ENCODE data around the gene PKIB.

GRCh38 chr6:122565708-122566107 lies 44.5 kb upstream of the PKIB start:
- TF ChIP-seq CTCF (IDR thresholded peaks at IDR 0.05; ENCODE audit: insufficient read depth, low read depth, low read length) (no peak), EZH2 (IDR thresholded peaks at IDR 0.05; ENCODE audit: insufficient read depth, low read length) (no peak)

All from astrocyte (in vitro differentiated cells and primary cell).